Measurements from ENCODE around the gene NSUN5.

DNA sequence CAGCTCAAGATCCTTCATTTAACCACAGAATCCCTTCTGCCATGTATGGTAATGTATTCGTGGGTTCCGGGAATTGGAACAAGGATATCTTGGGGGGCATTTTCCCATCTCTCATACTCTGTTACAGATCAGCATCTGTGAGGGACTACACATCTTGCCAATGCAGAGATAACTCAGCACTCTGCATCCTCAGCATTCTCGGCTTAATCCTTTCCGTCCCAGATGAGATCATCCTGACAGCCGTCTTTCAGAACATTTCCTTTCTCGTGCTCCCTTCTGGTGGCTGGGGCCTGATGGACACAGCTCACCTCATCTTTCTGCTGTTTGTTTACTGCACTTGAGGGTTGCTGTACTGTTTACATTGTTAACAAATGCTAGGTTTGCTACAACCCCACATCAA is 44.6 kb upstream of the NSUN5 start:
- TF ChIP-seq, protein P1, sequence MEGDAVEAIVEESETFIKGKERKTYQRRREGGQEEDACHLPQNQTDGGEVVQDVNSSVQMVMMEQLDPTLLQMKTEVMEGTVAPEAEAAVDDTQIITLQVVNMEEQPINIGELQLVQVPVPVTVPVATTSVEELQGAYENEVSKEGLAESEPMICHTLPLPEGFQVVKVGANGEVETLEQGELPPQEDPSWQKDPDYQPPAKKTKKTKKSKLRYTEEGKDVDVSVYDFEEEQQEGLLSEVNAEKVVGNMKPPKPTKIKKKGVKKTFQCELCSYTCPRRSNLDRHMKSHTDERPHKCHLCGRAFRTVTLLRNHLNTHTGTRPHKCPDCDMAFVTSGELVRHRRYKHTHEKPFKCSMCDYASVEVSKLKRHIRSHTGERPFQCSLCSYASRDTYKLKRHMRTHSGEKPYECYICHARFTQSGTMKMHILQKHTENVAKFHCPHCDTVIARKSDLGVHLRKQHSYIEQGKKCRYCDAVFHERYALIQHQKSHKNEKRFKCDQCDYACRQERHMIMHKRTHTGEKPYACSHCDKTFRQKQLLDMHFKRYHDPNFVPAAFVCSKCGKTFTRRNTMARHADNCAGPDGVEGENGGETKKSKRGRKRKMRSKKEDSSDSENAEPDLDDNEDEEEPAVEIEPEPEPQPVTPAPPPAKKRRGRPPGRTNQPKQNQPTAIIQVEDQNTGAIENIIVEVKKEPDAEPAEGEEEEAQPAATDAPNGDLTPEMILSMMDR (conservative IDR thresholded peaks at IDR 0.05 in 1 of 2, IDR thresholded peaks at IDR 0.05 in 1 of 2; ENCODE audit: low read depth in 1 of 2, low read length in 2 of 2), result no peak
- no peak for TF ChIP-seq EZH2 (IDR thresholded peaks at IDR 0.05; ENCODE audit: low read length, missing control alignments)

Measured in fibroblast of lung (primary cell).